H1 (cell line): ENCODE data around the gene VIT. TPM values are rescaled to one million over a fixed set of nuclear protein-coding genes. Genes with fewer than 3 reads are reported as not detected.

ENCODE experiments used
- CTCF ChIA-PET: fragments of 300-600 bp; sonication (Branson Sonifier 250); formaldehyde crosslinking; loops from one replicate; lab custom pipeline; 2021; ENCODE audit not compliant: partially characterized antibody; lab: Charles Lee
- POLR2A ChIA-PET: fragments of 300-600 bp; sonication (Branson Sonifier 250); formaldehyde crosslinking; loops from one replicate; lab custom pipeline; 2021; ENCODE audit warnings: inconsistent platforms; ENCODE audit not compliant: partially characterized antibody; lab: Charles Lee
- DNase-seq, 2 experiments: peaks; one replicate each; pipeline versions ENCODE4 v3.0.0 to v3.0.0-alpha.2; 2010 to 2022; ENCODE audit warnings: low spot score in 2 of 2, low read depth in 1 of 2, mixed read lengths in 1 of 2
- FAIRE-seq: peaks from 2 replicates; lab custom pipeline; 2011; peaks lifted over from hg19 to GRCh38; lab: Jason Lieb, UNC
- H2AFZ ChIP-seq: 2 replicates; pipeline ENCODE4 v1.8.1; 2012; ENCODE audit warnings: low read length, inconsistent platforms
- H2AK5ac ChIP-seq: 2 replicates; pipeline ENCODE4 v1.6.1; 2013; ENCODE audit warnings: low read depth, low read length
- H2BK120ac ChIP-seq: replicated peaks from 2 replicates; pipeline ENCODE3; 2013; ENCODE audit warnings: low read depth, low read length, inconsistent platforms
- H2BK12ac ChIP-seq: 2 replicates; pipeline ENCODE4 v1.6.1; 2013; ENCODE audit warnings: low read depth, low read length
- H2BK15ac ChIP-seq: 2 replicates; pipeline ENCODE4 v1.6.1; 2013; ENCODE audit warnings: low read length
- H2BK20ac ChIP-seq: 2 replicates; pipeline ENCODE4 v1.6.1; 2013; ENCODE audit warnings: low read length
- H2BK5ac ChIP-seq: 2 replicates; pipeline ENCODE4 v1.6.1; 2013; ENCODE audit warnings: low read depth, low read length
- H3K14ac ChIP-seq: 2 replicates; pipeline ENCODE4 v1.6.1; 2013; ENCODE audit warnings: inconsistent platforms; ENCODE audit not compliant: insufficient read length
- H3K18ac ChIP-seq: 2 replicates; pipeline ENCODE4 v1.6.1; 2013; ENCODE audit warnings: low read length; ENCODE audit errors: extremely low read depth
- H3K23ac ChIP-seq: 2 replicates; pipeline ENCODE4 v1.6.1; 2013; ENCODE audit warnings: inconsistent platforms; ENCODE audit not compliant: insufficient read length
- H3K23me2 ChIP-seq: 2 replicates; pipeline ENCODE4 v1.6.1; 2013; ENCODE audit warnings: low read depth, low read length
- H3K27ac ChIP-seq: 2 replicates; pipeline ENCODE4 v1.6.1; 2011; ENCODE audit warnings: low read depth, low read length, inconsistent platforms
- H3K27me3 ChIP-seq, 4 experiments: replicated peaks in 1 of 4; 1 replicate in 1 of 4; 2 replicates in 3 of 4; pipeline versions ENCODE4 v1.6.1 to v1.8.1; 2011 to 2013; ENCODE audit warnings: low read length in 3 of 4, mild to moderate bottlenecking in 3 of 4, inconsistent platforms in 2 of 4, mixed read lengths in 2 of 4, moderate library complexity in 1 of 4; ENCODE audit not compliant: control insufficient read depth in 3 of 4, insufficient read depth in 3 of 4; ENCODE audit errors: extremely low read depth in 1 of 4
- H3K36me3 ChIP-seq, 4 experiments: 2 replicates each; pipeline versions ENCODE4 v1.6.1 to v1.8.1; 2011 to 2013; ENCODE audit warnings: mild to moderate bottlenecking in 4 of 4, low read length in 3 of 4, moderate library complexity in 2 of 4, control low read depth in 1 of 4, inconsistent platforms in 1 of 4; ENCODE audit not compliant: insufficient read depth in 4 of 4, control insufficient read depth in 2 of 4
- H3K4ac ChIP-seq: replicated peaks from 2 replicates; pipeline ENCODE3; 2013; ENCODE audit warnings: low read length, low read depth, mixed read lengths, inconsistent platforms; ENCODE audit not compliant: insufficient read length
- H3K4me1 ChIP-seq, 4 experiments: replicated peaks in 1 of 4; 1 replicate in 1 of 4; 2 replicates in 3 of 4; pipeline versions ENCODE4 v1.6.1 to v1.8.1; 2011 to 2013; ENCODE audit warnings: low read length in 3 of 4, inconsistent platforms in 2 of 4, mixed read lengths in 1 of 4; ENCODE audit not compliant: insufficient read depth in 4 of 4, control insufficient read depth in 3 of 4
- H3K4me2 ChIP-seq, 2 experiments: 2 replicates each; pipeline versions ENCODE4 v1.6.1 to v1.8.1; 2011 to 2013; ENCODE audit warnings: low read depth in 2 of 2, low read length in 2 of 2, control low read depth in 1 of 2, inconsistent platforms in 1 of 2, mild to moderate bottlenecking in 1 of 2; ENCODE audit not compliant: insufficient read depth in 1 of 2
- H3K4me3 ChIP-seq, 4 experiments: fragments of 200-600, 300-600 bp in 1 of 4; sonication (generic), shearing (Covaris generic), sonication (Bioruptor Twin) in 1 of 4; 2 replicates each; pipeline versions ENCODE4 v1.5.1 to v1.8.1; 2011 to 2016; ENCODE audit warnings: low read length in 4 of 4, low read depth in 3 of 4, control low read depth in 2 of 4, inconsistent platforms in 2 of 4, mild to moderate bottlenecking in 2 of 4, mixed read lengths in 1 of 4, moderate library complexity in 1 of 4; ENCODE audit not compliant: insufficient read depth in 2 of 4; ENCODE audit errors: extremely low read depth in 1 of 4
- H3K56ac ChIP-seq: replicated peaks from 2 replicates; pipeline ENCODE3; 2013; ENCODE audit warnings: low read depth, mild to moderate bottlenecking, mixed read lengths, low read length, inconsistent platforms; ENCODE audit not compliant: insufficient read length
- H3K79me1 ChIP-seq: 2 replicates; pipeline ENCODE4 v1.6.1; 2013; ENCODE audit warnings: low read depth, low read length, control low read depth
- H3K79me2 ChIP-seq, 2 experiments: 2 replicates each; pipeline versions ENCODE4 v1.6.1 to v1.8.1; 2012 to 2013; ENCODE audit warnings: low read length in 2 of 2, mild to moderate bottlenecking in 2 of 2, inconsistent platforms in 1 of 2; ENCODE audit not compliant: insufficient read depth in 2 of 2, control insufficient read depth in 1 of 2
- H3K9ac ChIP-seq, 4 experiments: replicated peaks in 1 of 4; 1 replicate in 1 of 4; 2 replicates in 3 of 4; pipeline versions ENCODE4 v1.6.1 to v1.8.1; 2011 to 2013; ENCODE audit warnings: low read depth in 3 of 4, low read length in 3 of 4, control low read depth in 2 of 4, mild to moderate bottlenecking in 2 of 4, moderate library complexity in 2 of 4, inconsistent platforms in 1 of 4; ENCODE audit errors: extremely low read depth in 1 of 4
- H3K9me3 ChIP-seq, 2 experiments: 2 replicates each; pipeline versions ENCODE4 v1.6.1 to v1.8.1; 2012 to 2013; ENCODE audit warnings: mild to moderate bottlenecking in 2 of 2, moderate library complexity in 2 of 2, control low read depth in 1 of 2, inconsistent platforms in 1 of 2, low read depth in 1 of 2, low read length in 1 of 2, mixed read lengths in 1 of 2; ENCODE audit not compliant: insufficient read depth in 2 of 2
- H4K20me1 ChIP-seq, 2 experiments: replicated peaks in 1 of 2; 2 replicates each; pipeline versions ENCODE3 to v1.8.1; 2011 to 2013; ENCODE audit warnings: inconsistent platforms in 2 of 2, low read length in 2 of 2, mild to moderate bottlenecking in 1 of 2; ENCODE audit not compliant: insufficient read depth in 2 of 2, control insufficient read depth in 1 of 2
- H4K5ac ChIP-seq: 2 replicates; pipeline ENCODE4 v1.6.1; 2013; ENCODE audit warnings: low read length, low read depth, mixed read lengths, inconsistent platforms; ENCODE audit not compliant: insufficient read length
- H4K8ac ChIP-seq: 2 replicates; pipeline ENCODE4 v1.8.0; 2013; ENCODE audit warnings: mild to moderate bottlenecking, moderate library complexity, low read length, inconsistent platforms; ENCODE audit not compliant: insufficient read depth; ENCODE audit errors: extremely low read depth
- H4K91ac ChIP-seq: replicated peaks from 2 replicates; pipeline ENCODE3; 2013; ENCODE audit warnings: low read length, mixed read lengths, inconsistent platforms; ENCODE audit not compliant: insufficient read length
- BACH1 ChIP-seq: IDR thresholded peaks from 2 replicates; pipeline ENCODE4 v1.6.1; 2012; ENCODE audit warnings: low read length, improper control_type of control experiment
- BRCA1 ChIP-seq: IDR thresholded peaks from 2 replicates; pipeline ENCODE4 v1.6.1; 2012; ENCODE audit warnings: low read depth, low read length, improper control_type of control experiment
- CBX5 ChIP-seq: fragments of 300-800, 300-1000 bp; sonication (generic); IDR thresholded peaks from 2 replicates; pipeline ENCODE4 v1.7.1; 2016; ENCODE audit warnings: antibody characterized with exemption, low read length, low read depth
- CHD1 ChIP-seq: IDR thresholded peaks from 2 replicates; pipeline ENCODE4 v1.6.1; 2012; ENCODE audit warnings: low read depth, low read length, improper control_type of control experiment
- CTBP2 ChIP-seq: IDR thresholded peaks from 2 replicates; pipeline ENCODE4 v1.7.0; 2011; ENCODE audit warnings: borderline replicate concordance, mild to moderate bottlenecking, moderate library complexity, mixed read lengths, low read length; ENCODE audit not compliant: insufficient read depth, insufficient read length
- EGR1 ChIP-seq: IDR thresholded peaks from 2 replicates; pipeline ENCODE4 v1.6.1; 2011; ENCODE audit warnings: low read depth, low read length, borderline replicate concordance
- EZH2 ChIP-seq: fragments of 200-600 bp; sonication (generic); IDR thresholded peaks from 2 replicates; pipeline ENCODE4 v1.7.1; 2012; ENCODE audit warnings: low read depth, mild to moderate bottlenecking, moderate library complexity, low read length, inconsistent platforms; ENCODE audit not compliant: severe bottlenecking
- HDAC2 ChIP-seq, 2 experiments: fragments of 300-600 bp in 1 of 2; sonication (generic) in 1 of 2; IDR thresholded peaks; 2 replicates each; pipeline ENCODE4 v1.6.1; 2011 to 2012; ENCODE audit warnings: low read depth in 2 of 2, low read length in 2 of 2, mild to moderate bottlenecking in 2 of 2, moderate library complexity in 2 of 2, borderline replicate concordance in 1 of 2, inconsistent platforms in 1 of 2
- POLR2AphosphoS5 ChIP-seq: IDR thresholded peaks from 2 replicates; pipeline ENCODE4 v1.6.1; 2011; ENCODE audit warnings: low read depth, low read length
- RXRA ChIP-seq: IDR thresholded peaks from 2 replicates; pipeline ENCODE4 v1.6.1; 2011; ENCODE audit warnings: low read depth, mild to moderate bottlenecking, low read length, moderate library complexity; ENCODE audit not compliant: insufficient read depth
- SP4 ChIP-seq: IDR thresholded peaks from 2 replicates; pipeline ENCODE4 v1.6.1; 2012; ENCODE audit warnings: low read length, inconsistent platforms
- SRF ChIP-seq: IDR thresholded peaks from 2 replicates; pipeline ENCODE4 v1.6.1; 2011; ENCODE audit warnings: mild to moderate bottlenecking, low read depth, low read length, moderate library complexity
- TCF12 ChIP-seq: IDR thresholded peaks from 2 replicates; pipeline ENCODE4 v1.6.1; 2011; ENCODE audit warnings: low read depth, mild to moderate bottlenecking, low read length
- WGBS, 2 experiments: shearing (Covaris generic) in 1 of 2; methylation state at CpG; one replicate each; pipeline versions ENCODE4 v1.1.6 to v1.1.7; 2013 to 2015; ENCODE audit warnings: low lambda C conversion rate in 2 of 2, mixed read lengths in 2 of 2, inconsistent platforms in 1 of 2, low coverage in 1 of 2, missing lambda C conversion rate in 1 of 2; ENCODE audit not compliant: insufficient replicate concordance in 2 of 2, insufficient coverage in 1 of 2, insufficient read length in 1 of 2; ENCODE audit errors: extremely low coverage in 1 of 2, missing lambda C conversion rate in 1 of 2; 5-methylcytosine and 5-hydroxymethylcytosine counted together
- polyA plus RNA-seq, 7 experiments: library from polyadenylated mRNA; depleted of rRNA in 3 of 7; stranded (reverse) in 5 of 7; unstranded in 2 of 7; fragments of >200 nt in 5 of 7; fragments of 200-250 nt in 2 of 7; gene quantifications; 1 replicate in 5 of 7; 2 replicates in 1 of 7; 4 replicates in 1 of 7; pipeline versions ENCODE4 v1.2.1 to v1.2.3, GENCODE V29; 2011 to 2013; ENCODE audit warnings: missing spikeins in 2 of 7, mixed read lengths in 2 of 7
- total RNA-seq: library from RNA; stranded (reverse); fragmentation: NEBNext Ultra II Directional; extraction: Animal tissue kit (Norgen Biotek cat#: 25700); gene quantifications from 2 replicates; pipeline ENCODE4 v1.2.1, GENCODE V29; 2021

Gene VIT
- total and polyA plus RNA-seq, 2 of the 8 experiments (the other 6 are each of a cell fraction or from before 2014, with no cell fraction given) = 0.03 TPM; not detected in 1

GRCh38 chr2:36831185-36831584, 134.7 kb downstream of the VIT start:
- H3K27ac ChIP-seq = no peak overlapping the region
- H2AK5ac ChIP-seq = no peak overlapping the region
- no peak overlapping the region for H3K4me2 ChIP-seq
- no peak overlapping the region for H3K23ac ChIP-seq
- no peak overlapping the region for H3K4me3 ChIP-seq
- H4K91ac ChIP-seq = no peak overlapping the region
- H2BK5ac ChIP-seq = no peak overlapping the region
- no peak overlapping the region for H3K4ac ChIP-seq
- no peak overlapping the region for H4K5ac ChIP-seq
- no peaks in the 10 kb centered on the region; a peak in 1 of 4 replicates for H3K9me3 ChIP-seq
- DNase-seq (no peak), FAIRE-seq (no peak)
- no peak overlapping the region for H2BK20ac ChIP-seq
- H3K23me2 ChIP-seq = no peaks in the 10 kb centered on the region
- no peaks in the 10 kb centered on the region for H3K79me1 ChIP-seq
- H2AFZ ChIP-seq = peak overlapping the region; percentile 92
- POLR2A ChIA-PET = no interaction called here
- H3K4me1 ChIP-seq = peaks cover 0 to 8% (median 2%) of the 10 kb centered on the region in 4 experiments; a peak in 3 of 7 replicates
- H3K27me3 ChIP-seq = no peaks in the 10 kb centered on the region
- no peak overlapping the region for H2BK15ac ChIP-seq
- H3K56ac ChIP-seq = no peak overlapping the region
- H3K18ac ChIP-seq = no peak overlapping the region
- H3K79me2 ChIP-seq = no peaks in the 10 kb centered on the region
- CTCF ChIA-PET = interaction anchor here (0.6 to 1.2 kb wide), 3 partner anchors 19 to 473 kb away, joined by 3 read pairs; no protein-coding TSS in a partner anchor
- H2BK12ac ChIP-seq = no peak overlapping the region
- 92% methylated on average over 1 of the region's 1 CpG; no CpG with 5 or more reads in 1 of the 2 experiments for WGBS, 2 experiments
- H3K36me3 ChIP-seq = no peaks in the 10 kb centered on the region
- H3K9ac ChIP-seq = no peak overlapping the region
- no peak overlapping the region for H3K14ac ChIP-seq
- no peak overlapping the region for H4K8ac ChIP-seq
- no peaks in the 10 kb centered on the region for H4K20me1 ChIP-seq
- no peak overlapping the region for H2BK120ac ChIP-seq
- TF ChIP-seq BRCA1 (no peak), SP4 (no peak), EZH2 (no peak), EGR1 (no peak), RXRA (no peak), CHD1 (no peak), HDAC2 (IDR thresholded peaks at IDR 0.05; ENCODE audit: borderline replicate concordance in 1 of 2, low read depth in 2 of 2, low read length in 2 of 2) (no peak), SRF (no peak), POLR2AphosphoS5 (no peak), BACH1 (no peak), CTBP2 (no peak), TCF12 (no peak), CBX5 (no peak)
